Breast epithelium (tissue), 4 donors: ENCODE results near the gene THSD4. TPM values are rescaled to one million over a fixed set of nuclear protein-coding genes. Genes with fewer than 3 reads are reported as not detected.

Experiments
- DNase-seq, 2 donors: peaks; one replicate each; pipeline ENCODE4 v3.0.0-alpha.2; 2019; ENCODE audit warnings: low spot score in 2 of 2
- H3K27ac ChIP-seq, 2 donors: fragments of 200-600 bp; sonication (generic) in 1 of 2; one replicate each; pipeline ENCODE4 v1.5.1; 2016 to 2019; ENCODE audit warnings: mild to moderate bottlenecking in 1 of 2
- H3K27me3 ChIP-seq, 2 donors: fragments of 200-600 bp; sonication (generic) in 1 of 2; one replicate each; pipeline versions ENCODE4 v1.5.1 to v1.6.0; 2017 to 2019; ENCODE audit warnings: control low read depth in 1 of 2, mild to moderate bottlenecking in 1 of 2
- H3K36me3 ChIP-seq: fragments of 200-600 bp; one replicate; pipeline ENCODE4 v1.5.1; 2019
- H3K4me1 ChIP-seq, 2 donors: fragments of 200-600 bp; sonication (generic); one replicate each; pipeline ENCODE4 v1.5.1; 2016 to 2019; ENCODE audit warnings: control low read depth in 1 of 2
- H3K4me3 ChIP-seq, 3 donors: fragments of 200-600 bp; sonication (generic); 1 replicate in 2 of 3; 2 replicates in 1 of 3; pipeline ENCODE4 v1.5.1; 2016 to 2019; ENCODE audit warnings: mild to moderate bottlenecking in 3 of 3, moderate library complexity in 2 of 3
- H3K9me3 ChIP-seq, 2 donors: fragments of 200-600 bp; sonication (generic) in 1 of 2; one replicate each; pipeline ENCODE4 v1.5.1; 2016 to 2019; ENCODE audit warnings: control low read depth in 1 of 2
- POLR2A ChIP-seq: fragments of 450-650 bp; IDR thresholded peaks from one replicate; pipeline ENCODE4 v1.6.1; 2016; ENCODE audit warnings: antibody characterized with exemption, mild to moderate bottlenecking, moderate library complexity
- POLR2AphosphoS5 ChIP-seq, 3 donors: sonication (generic); formaldehyde crosslinking; IDR thresholded peaks; one replicate each; pipeline ENCODE4 v1.6.1; 2017; ENCODE audit warnings: antibody characterized with exemption in 3 of 3
- intact Hi-C: fragments of 100-400 bp; cut with DNase I; formaldehyde crosslinking; loops from one replicate; pipeline ENCODE4 v1.15.1; 2023; ENCODE audit warnings: low total_unique reads
- total RNA-seq, 3 donors: library from RNA; depleted of rRNA; stranded (reverse); fragments of >200 nt; gene quantifications; one replicate each; pipeline ENCODE4 v1.1.0, GENCODE V29; 2016
- TF ChIP-seq, protein P1 (sequence below), 3 donors: fragments of 450-650 bp; IDR thresholded peaks; one replicate each; pipeline ENCODE4 v1.5.1; 2016 to 2017; ENCODE audit warnings: antibody characterized with exemption in 3 of 3, mild to moderate bottlenecking in 3 of 3, moderate library complexity in 3 of 3

Gene THSD4
- total RNA-seq, 3 donors from 2014 or later = 0.64 to 58.7 (median 41.3) TPM

DNA sequence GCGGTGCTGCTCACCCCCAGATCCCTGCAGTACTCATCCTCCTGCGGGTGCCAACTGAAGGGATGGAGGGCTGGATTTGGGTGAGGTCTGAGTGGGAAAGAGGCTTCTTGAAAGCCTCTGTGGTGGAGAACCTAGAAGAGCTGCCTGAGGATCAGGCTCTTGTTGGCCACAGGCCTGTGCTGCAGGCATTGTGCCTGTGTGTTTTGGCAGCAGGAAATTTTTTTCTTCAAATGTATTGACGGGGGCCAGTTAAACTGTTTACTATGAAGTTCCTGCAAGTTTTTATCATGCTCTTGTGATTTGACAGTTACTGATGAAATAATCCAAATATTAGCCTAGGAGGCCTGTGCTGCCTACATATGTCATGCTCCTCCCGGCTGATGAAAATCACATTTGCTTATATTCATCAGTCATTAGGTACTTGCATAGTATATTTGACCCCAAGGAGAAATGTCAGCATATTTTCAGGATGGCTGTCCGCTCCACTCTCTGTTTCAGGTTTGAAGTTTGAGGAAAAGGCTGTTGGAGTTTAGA lies 103.1 kb downstream of the THSD4 start:
- no peaks in the 10 kb centered on the region for H3K4me1 ChIP-seq
- no peaks in the 10 kb centered on the region for H3K9me3 ChIP-seq
- no peak overlapping the region for H3K4me3 ChIP-seq
- no peak for DNase-seq
- no peaks in the 10 kb centered on the region for H3K36me3 ChIP-seq
- intact Hi-C loops = no loop called here
- no peaks in the 10 kb centered on the region for H3K27me3 ChIP-seq
- TF ChIP-seq, protein P1, sequence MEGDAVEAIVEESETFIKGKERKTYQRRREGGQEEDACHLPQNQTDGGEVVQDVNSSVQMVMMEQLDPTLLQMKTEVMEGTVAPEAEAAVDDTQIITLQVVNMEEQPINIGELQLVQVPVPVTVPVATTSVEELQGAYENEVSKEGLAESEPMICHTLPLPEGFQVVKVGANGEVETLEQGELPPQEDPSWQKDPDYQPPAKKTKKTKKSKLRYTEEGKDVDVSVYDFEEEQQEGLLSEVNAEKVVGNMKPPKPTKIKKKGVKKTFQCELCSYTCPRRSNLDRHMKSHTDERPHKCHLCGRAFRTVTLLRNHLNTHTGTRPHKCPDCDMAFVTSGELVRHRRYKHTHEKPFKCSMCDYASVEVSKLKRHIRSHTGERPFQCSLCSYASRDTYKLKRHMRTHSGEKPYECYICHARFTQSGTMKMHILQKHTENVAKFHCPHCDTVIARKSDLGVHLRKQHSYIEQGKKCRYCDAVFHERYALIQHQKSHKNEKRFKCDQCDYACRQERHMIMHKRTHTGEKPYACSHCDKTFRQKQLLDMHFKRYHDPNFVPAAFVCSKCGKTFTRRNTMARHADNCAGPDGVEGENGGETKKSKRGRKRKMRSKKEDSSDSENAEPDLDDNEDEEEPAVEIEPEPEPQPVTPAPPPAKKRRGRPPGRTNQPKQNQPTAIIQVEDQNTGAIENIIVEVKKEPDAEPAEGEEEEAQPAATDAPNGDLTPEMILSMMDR (IDR thresholded peaks at IDR 0.05) = no peak
- TF ChIP-seq POLR2A = no peak
- no peak for TF ChIP-seq POLR2AphosphoS5 (IDR thresholded peaks at IDR 0.05)
- peak overlapping the region in 1 of 2 donors; percentile 3 for H3K27ac ChIP-seq

DNA sequence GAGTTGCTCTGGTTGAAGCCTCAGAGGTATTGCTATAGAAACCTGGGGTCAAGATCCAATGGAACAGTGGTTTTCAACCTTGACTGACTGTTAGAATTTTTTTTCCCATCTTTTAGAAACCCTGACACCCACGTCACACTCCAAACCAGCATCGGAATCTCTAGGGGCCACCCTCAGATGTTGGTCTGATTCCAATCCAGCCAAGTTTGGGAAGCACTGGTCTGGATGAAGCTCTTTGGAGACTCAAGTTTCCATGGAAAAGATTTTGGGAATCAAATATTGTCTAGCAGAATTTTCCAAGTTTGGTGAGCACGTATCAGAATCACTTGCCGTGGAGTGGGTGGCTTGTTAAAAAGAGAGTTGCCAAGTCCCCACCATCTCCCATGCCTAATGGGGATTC lies 103.8 kb downstream of the THSD4 start:
- Histone ChIP-seq H3K27ac (peak overlapping the region in 1 of 2 donors; percentile 49), H3K4me1 (no peaks in the 10 kb centered on the region), H3K9me3 (no peaks in the 10 kb centered on the region), H3K27me3 (no peaks in the 10 kb centered on the region), H3K4me3 (no peak overlapping the region), H3K36me3 (no peaks in the 10 kb centered on the region)
- DNase-seq = no peak
- intact Hi-C loops = no loop called here
- TF ChIP-seq, protein P1 (IDR thresholded peaks at IDR 0.05) = no peak
- TF ChIP-seq POLR2AphosphoS5 (IDR thresholded peaks at IDR 0.05) = no peak
- TF ChIP-seq POLR2A = no peak

DNA sequence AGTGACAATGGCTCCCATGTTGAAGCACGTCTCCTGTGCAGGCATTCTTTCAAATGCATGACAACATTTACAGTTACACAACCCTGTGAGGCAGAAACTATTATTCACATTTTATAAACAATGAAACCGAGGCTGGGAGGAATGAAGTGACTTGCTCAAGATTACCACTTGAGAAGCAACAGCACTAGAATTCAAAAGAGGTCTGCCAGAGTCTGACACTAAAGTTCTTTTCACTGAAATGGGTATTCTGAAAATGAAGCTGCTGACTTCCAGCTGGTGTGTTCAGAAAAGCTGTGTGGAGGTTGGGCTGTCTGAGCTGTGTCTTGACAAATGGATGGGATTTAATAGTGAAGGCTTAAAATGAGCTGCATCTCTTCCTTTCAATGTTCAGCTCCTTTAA lies 104.4 kb downstream of the THSD4 start:
- Histone ChIP-seq H3K27ac (peak overlapping the region in 1 of 2 donors; percentile 49), H3K27me3 (no peaks in the 10 kb centered on the region), H3K4me1 (no peaks in the 10 kb centered on the region), H3K4me3 (no peak overlapping the region), H3K9me3 (no peaks in the 10 kb centered on the region), H3K36me3 (no peaks in the 10 kb centered on the region)
- DNase-seq = no peak
- TF ChIP-seq POLR2AphosphoS5 (IDR thresholded peaks at IDR 0.05) (no peak), POLR2A (no peak)
- TF ChIP-seq, protein P1 (IDR thresholded peaks at IDR 0.05) = no peak
- intact Hi-C loops = no loop called here

DNA sequence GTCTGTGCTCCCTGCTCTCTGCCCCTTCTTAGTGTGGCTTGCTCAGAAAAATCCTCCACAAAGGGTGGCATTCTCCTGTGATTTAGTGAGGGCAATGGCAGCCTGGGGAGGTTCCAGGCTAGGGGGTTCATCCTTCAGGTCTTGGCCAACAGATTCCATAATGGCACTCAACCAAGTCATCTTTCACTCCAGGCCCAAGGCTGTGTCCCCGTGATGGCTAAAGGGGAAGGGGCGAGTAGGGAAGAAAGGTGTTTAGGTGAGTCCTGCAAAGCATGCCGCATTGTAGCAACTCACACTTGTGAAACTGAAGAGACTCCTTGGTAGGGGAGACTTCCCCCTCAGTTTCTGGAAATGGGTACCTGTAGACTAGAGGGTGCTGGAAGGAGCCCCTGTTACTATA lies 105.6 kb downstream of the THSD4 start:
- DNase-seq = no peak
- Histone ChIP-seq H3K36me3 (no peaks in the 10 kb centered on the region), H3K9me3 (no peaks in the 10 kb centered on the region), H3K27me3 (no peaks in the 10 kb centered on the region), H3K4me3 (no peak overlapping the region), H3K27ac (no peak overlapping the region), H3K4me1 (no peaks in the 10 kb centered on the region)
- TF ChIP-seq POLR2A = no peak
- TF ChIP-seq POLR2AphosphoS5 (IDR thresholded peaks at IDR 0.05) = no peak
- TF ChIP-seq, protein P1 (IDR thresholded peaks at IDR 0.05) = no peak
- intact Hi-C loops = no loop called here

DNA sequence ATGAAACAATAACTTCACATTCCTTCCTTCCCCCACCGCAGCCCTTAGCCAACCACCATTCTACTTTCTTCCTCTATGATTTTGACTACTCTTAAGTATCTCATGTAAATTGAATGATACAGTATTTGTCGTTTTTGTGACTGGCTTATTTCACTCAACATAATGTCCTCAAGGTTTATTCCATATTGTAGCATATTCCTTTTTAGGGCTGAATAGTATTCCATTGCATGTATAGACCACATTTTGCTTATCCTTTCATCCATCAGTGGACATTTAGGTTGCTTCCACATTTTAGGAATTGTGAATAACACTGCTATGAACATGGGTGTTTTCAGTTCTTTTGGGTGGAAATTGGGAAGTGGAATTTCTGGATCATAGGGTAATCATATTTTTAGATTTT lies 106.1 kb downstream of the THSD4 start:
- Histone ChIP-seq H3K27ac (no peak overlapping the region), H3K27me3 (no peaks in the 10 kb centered on the region), H3K36me3 (no peaks in the 10 kb centered on the region), H3K9me3 (no peaks in the 10 kb centered on the region), H3K4me1 (no peaks in the 10 kb centered on the region), H3K4me3 (no peak overlapping the region)
- intact Hi-C loops = no loop called here
- no peak for DNase-seq
- TF ChIP-seq, protein P1 (IDR thresholded peaks at IDR 0.05) = no peak
- TF ChIP-seq POLR2A (no peak), POLR2AphosphoS5 (IDR thresholded peaks at IDR 0.05) (no peak)
